ENCODE data around the gene CNDP2. TPM values are rescaled to one million over a fixed set of nuclear protein-coding genes. Genes with fewer than 3 reads are reported as not detected.

Gene CNDP2
- total RNA-seq, 1 experiment from 2014 or later = 57.6 TPM

DNA sequence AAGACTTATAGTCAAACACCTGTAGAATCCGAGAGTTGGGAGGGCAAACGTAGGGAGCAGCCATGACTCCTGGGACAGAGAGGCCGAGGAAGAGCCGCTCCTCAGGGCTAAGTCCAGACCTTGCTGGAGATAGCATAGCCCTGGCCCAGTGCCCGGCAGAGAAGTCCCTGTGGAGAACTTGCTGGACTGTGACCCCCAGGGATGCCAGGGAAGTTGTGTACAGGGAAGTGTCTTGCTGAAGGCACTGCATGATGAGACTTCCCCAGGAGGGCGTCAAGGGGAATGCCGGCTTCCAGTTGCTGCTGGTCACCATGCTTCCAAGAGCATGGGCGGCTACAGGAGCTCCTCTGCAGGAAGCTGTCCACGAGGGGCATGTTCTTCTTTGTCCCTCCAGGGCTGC lies 29.6 kb downstream of the CNDP2 start:
- Histone ChIP-seq H3K79me2 (ENCODE audit: low read length) (no peaks in the 10 kb centered on the region), H2AFZ (ENCODE audit: low read length) (no peak overlapping the region), H3K9me3 (ENCODE audit: low read length) (0 out of 2 replicates have a peak, but pooled peaks cover 8% of the 10 kb centered on the region), H3K4me1 (ENCODE audit: insufficient read depth, low read length) (no peaks in the 10 kb centered on the region), H3K4me3 (ENCODE audit: low read length) (no peak overlapping the region), H3K36me3 (ENCODE audit: low read depth, low read length) (no peaks in the 10 kb centered on the region), H3K27me3 (ENCODE audit: low read length) (0 out of 2 replicates have a peak, but pooled peaks cover 4% of the 10 kb centered on the region), H3F3A (ENCODE audit: low read length, unreplicated experiment) (no peaks in the 10 kb centered on the region), H3K9ac (ENCODE audit: low read length) (no peak overlapping the region), H3K27ac (ENCODE audit: low read length) (no peak overlapping the region), H3K4me2 (ENCODE audit: low read length) (no peak overlapping the region), H3K9me2 (replicated peaks; ENCODE audit: low read length) (no peaks in the 10 kb centered on the region), H4K20me1 (ENCODE audit: low read length) (no peaks in the 10 kb centered on the region)
- ChIA-PET POLR2A (ENCODE audit: unreplicated experiment) (no interaction called here), CTCF (no interaction called here)
- intact Hi-C loops (cut with micrococcal nuclease) = no loop called here
- no TSS peak for BruUV-seq (replicated peaks)
- DNase-seq = no peak
- ATAC-seq = no peak
- TF ChIP-seq, protein P1, sequence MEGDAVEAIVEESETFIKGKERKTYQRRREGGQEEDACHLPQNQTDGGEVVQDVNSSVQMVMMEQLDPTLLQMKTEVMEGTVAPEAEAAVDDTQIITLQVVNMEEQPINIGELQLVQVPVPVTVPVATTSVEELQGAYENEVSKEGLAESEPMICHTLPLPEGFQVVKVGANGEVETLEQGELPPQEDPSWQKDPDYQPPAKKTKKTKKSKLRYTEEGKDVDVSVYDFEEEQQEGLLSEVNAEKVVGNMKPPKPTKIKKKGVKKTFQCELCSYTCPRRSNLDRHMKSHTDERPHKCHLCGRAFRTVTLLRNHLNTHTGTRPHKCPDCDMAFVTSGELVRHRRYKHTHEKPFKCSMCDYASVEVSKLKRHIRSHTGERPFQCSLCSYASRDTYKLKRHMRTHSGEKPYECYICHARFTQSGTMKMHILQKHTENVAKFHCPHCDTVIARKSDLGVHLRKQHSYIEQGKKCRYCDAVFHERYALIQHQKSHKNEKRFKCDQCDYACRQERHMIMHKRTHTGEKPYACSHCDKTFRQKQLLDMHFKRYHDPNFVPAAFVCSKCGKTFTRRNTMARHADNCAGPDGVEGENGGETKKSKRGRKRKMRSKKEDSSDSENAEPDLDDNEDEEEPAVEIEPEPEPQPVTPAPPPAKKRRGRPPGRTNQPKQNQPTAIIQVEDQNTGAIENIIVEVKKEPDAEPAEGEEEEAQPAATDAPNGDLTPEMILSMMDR (conservative IDR thresholded peaks at IDR 0.05; ENCODE audit: low read depth, low read length) = no peak
- TF ChIP-seq EZH2 (IDR thresholded peaks at IDR 0.05; ENCODE audit: low read length, unreplicated experiment) (no peak), EZH2phosphoT487 (IDR thresholded peaks at IDR 0.05; ENCODE audit: borderline replicate concordance, low read length) (no peak)

DNA sequence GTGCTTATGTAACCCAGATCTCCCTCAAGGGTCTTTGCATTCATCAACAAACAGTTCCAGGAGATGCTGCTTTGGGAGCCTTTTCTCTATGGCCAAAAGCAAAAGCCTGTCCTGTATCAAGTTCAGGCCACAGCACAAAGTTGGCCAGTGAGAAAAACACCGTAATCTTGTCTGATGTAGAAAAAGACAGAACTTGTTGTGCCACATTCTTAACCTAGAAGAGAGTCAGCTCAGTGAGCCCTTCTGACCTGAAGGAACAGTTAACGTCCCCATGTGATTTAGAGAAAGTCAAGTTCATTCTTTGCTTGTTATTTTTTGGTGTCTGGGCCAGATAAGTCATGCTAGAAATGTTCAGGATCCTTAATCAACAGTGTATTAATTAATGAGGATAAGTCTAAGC lies 30.3 kb downstream of the CNDP2 start:
- ATAC-seq = no peak
- H3K79me2 ChIP-seq (ENCODE audit: low read length) = no peaks in the 10 kb centered on the region
- H4K20me1 ChIP-seq (ENCODE audit: low read length) = no peaks in the 10 kb centered on the region
- no TSS peak for BruUV-seq (replicated peaks)
- no peaks in the 10 kb centered on the region for H3K9me2 ChIP-seq (replicated peaks; ENCODE audit: low read length)
- H2AFZ ChIP-seq (ENCODE audit: low read length) = no peak overlapping the region
- H3K4me2 ChIP-seq (ENCODE audit: low read length) = no peak overlapping the region
- no peak overlapping the region for H3K27ac ChIP-seq (ENCODE audit: low read length)
- ChIA-PET CTCF (no interaction called here), POLR2A (ENCODE audit: unreplicated experiment) (no interaction called here)
- DNase-seq = no peak
- no peaks in the 10 kb centered on the region for H3K4me1 ChIP-seq (ENCODE audit: insufficient read depth, low read length)
- H3F3A ChIP-seq (ENCODE audit: low read length, unreplicated experiment) = no peaks in the 10 kb centered on the region
- peaks cover 8% of the 10 kb centered on the region; the same call in 1 of the 2 replicates for H3K27me3 ChIP-seq (ENCODE audit: low read length)
- no peaks in the 10 kb centered on the region for H3K36me3 ChIP-seq (ENCODE audit: low read depth, low read length)
- intact Hi-C loops (cut with micrococcal nuclease) = no loop called here
- no peak overlapping the region for H3K9ac ChIP-seq (ENCODE audit: low read length)
- TF ChIP-seq EZH2 (IDR thresholded peaks at IDR 0.05; ENCODE audit: low read length, unreplicated experiment) (no peak), EZH2phosphoT487 (IDR thresholded peaks at IDR 0.05; ENCODE audit: borderline replicate concordance, low read length) (no peak)
- TF ChIP-seq, protein P1 (conservative IDR thresholded peaks at IDR 0.05; ENCODE audit: low read depth, low read length) = no peak
- no peak overlapping the region for H3K4me3 ChIP-seq (ENCODE audit: low read length)
- 0 out of 2 replicates have a peak, but pooled peaks cover 8% of the 10 kb centered on the region for H3K9me3 ChIP-seq (ENCODE audit: low read length)

DNA sequence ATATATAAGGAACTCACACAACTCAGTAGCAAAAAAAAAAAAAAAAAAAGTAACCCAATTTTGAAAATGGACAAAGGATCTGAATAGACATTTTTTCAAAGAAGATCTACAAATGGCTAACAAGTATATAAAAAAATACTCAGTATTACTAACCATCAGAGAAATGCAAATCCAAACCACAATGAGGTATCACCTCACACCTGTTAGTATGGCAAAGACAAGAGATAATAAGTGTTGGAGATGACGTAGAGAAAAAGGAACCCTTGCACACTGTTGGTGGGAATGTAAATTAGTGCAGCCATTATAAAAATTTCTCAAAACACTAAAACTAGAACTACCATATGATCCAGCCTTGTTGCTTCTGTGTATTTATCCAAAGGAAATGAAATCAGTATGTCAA lies 32.3 kb downstream of the CNDP2 start:
- ATAC-seq = no peak
- TF ChIP-seq EZH2 (IDR thresholded peaks at IDR 0.05; ENCODE audit: low read length, unreplicated experiment) (no peak), EZH2phosphoT487 (IDR thresholded peaks at IDR 0.05; ENCODE audit: borderline replicate concordance, low read length) (no peak)
- TF ChIP-seq, protein P1 (conservative IDR thresholded peaks at IDR 0.05; ENCODE audit: low read depth, low read length) = no peak
- no peak for DNase-seq
- Histone ChIP-seq H3K9ac (ENCODE audit: low read length) (no peak overlapping the region), H3K9me2 (replicated peaks; ENCODE audit: low read length) (no peaks in the 10 kb centered on the region), H2AFZ (ENCODE audit: low read length) (no peak overlapping the region), H3K4me3 (ENCODE audit: low read length) (no peak overlapping the region), H3F3A (ENCODE audit: low read length, unreplicated experiment) (no peaks in the 10 kb centered on the region), H3K36me3 (ENCODE audit: low read depth, low read length) (no peaks in the 10 kb centered on the region), H4K20me1 (ENCODE audit: low read length) (no peaks in the 10 kb centered on the region), H3K4me1 (ENCODE audit: insufficient read depth, low read length) (no peaks in the 10 kb centered on the region), H3K9me3 (ENCODE audit: low read length) (0 out of 2 replicates have a peak, but pooled peaks cover 8% of the 10 kb centered on the region), H3K27me3 (ENCODE audit: low read length) (peaks cover 12% of the 10 kb centered on the region; the same call in 1 of the 2 replicates), H3K4me2 (ENCODE audit: low read length) (no peak overlapping the region), H3K27ac (ENCODE audit: low read length) (no peak overlapping the region), H3K79me2 (ENCODE audit: low read length) (no peaks in the 10 kb centered on the region)
- ChIA-PET POLR2A (ENCODE audit: unreplicated experiment) (no interaction called here), CTCF (no interaction called here)
- no TSS peak for BruUV-seq (replicated peaks)
- intact Hi-C loops (cut with micrococcal nuclease) = no loop called here
